GM23338 (cell line): ENCODE measurements around the gene AMZ1.

Source experiments
- CREB1 ChIP-seq: fragments of 250-450 bp; sonication (Bioruptor Pico); IDR thresholded peaks from 2 replicates; pipeline ENCODE4 v1.5.0; 2020; ENCODE audit warnings: low read depth, mild to moderate bottlenecking, moderate library complexity
- CTCF ChIP-seq, 2 experiments: fragments of 200-600 bp in 1 of 2; sonication (generic) in 1 of 2; conservative IDR thresholded peaks; 2 replicates each; pipeline versions ENCODE4 v1.5.1 to v1.6.1; 2016 to 2017; ENCODE audit warnings: antibody characterized with exemption in 2 of 2, low read depth in 2 of 2, mild to moderate bottlenecking in 2 of 2, moderate library complexity in 1 of 2
- EZH2 ChIP-seq: fragments of 200-600 bp; sonication (generic); IDR thresholded peaks from one replicate; pipeline ENCODE4 v1.8.0; 2017; ENCODE audit warnings: antibody characterized with exemption, mild to moderate bottlenecking, low read depth; ENCODE audit not compliant: unreplicated experiment
- EZH2phosphoT487 ChIP-seq: fragments of 200-600 bp; sonication (generic); IDR thresholded peaks from one replicate; pipeline ENCODE4 v1.8.1; 2018; ENCODE audit warnings: antibody characterized with exemption; ENCODE audit not compliant: unreplicated experiment
- NANOG ChIP-seq: IDR thresholded peaks from 2 replicates; pipeline ENCODE4 v1.6.1; 2016; ENCODE audit warnings: antibody characterized with exemption, borderline replicate concordance
- POLR2AphosphoS5 ChIP-seq: IDR thresholded peaks from 2 replicates; pipeline ENCODE4 v1.6.1; 2016; ENCODE audit warnings: antibody characterized with exemption, low read depth
- REST ChIP-seq: IDR thresholded peaks from one replicate; pipeline ENCODE4 v1.6.1; 2018; ENCODE audit warnings: antibody characterized with exemption; ENCODE audit not compliant: unreplicated experiment
- STAT1 ChIP-seq: IDR thresholded peaks from one replicate; pipeline ENCODE4 v1.6.1; 2016; ENCODE audit warnings: antibody characterized with exemption; ENCODE audit not compliant: unreplicated experiment
- TF ChIP-seq, protein P1 (sequence below): IDR thresholded peaks from 2 replicates; pipeline ENCODE4 v1.6.1; 2016; ENCODE audit warnings: antibody characterized with exemption

DNA sequence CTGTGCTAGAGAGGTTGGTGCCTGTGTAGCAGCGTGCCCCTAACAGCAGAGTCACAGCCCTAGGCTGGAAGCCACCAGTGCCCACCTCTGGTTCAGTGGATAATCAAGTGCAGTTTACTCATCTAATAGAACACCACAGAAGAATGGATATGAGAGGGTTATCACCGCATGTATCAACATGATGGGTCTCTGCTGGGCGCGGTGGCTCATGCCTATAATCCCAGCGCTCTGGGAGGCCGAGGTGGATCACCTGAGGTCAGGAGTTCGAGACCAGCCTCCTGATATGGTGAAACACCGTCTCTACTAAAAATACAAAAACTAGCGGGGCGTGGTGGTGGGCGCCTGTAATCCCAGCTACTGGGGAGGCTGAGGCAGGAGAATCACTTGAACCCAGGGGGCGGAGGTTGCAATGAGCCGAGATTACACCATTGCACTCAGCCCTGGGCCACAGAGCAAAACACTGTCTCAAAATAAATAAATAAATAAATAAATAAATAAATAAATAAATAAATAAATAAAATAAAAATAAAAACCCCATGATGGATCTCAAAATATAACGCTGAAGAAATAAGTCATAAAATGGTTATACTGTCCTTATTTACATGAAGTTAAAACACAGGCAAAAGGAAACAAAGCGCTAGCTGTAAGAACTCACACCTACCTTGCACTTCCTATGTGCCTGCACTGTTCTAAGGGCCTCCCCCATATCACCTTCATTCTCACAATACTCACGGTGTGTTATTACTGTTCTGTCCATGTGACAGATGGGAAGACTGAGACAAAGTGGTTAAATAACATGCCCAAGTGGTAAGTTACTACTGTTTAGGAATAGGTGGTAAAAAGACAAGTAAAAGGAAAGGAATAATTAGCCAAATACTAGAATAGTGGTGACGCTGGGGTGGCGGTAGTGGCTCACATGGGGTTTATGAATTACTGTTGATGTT, 70.9 kb downstream of the AMZ1 start:
- TF ChIP-seq EZH2: no peak
- TF ChIP-seq CTCF (conservative IDR thresholded peaks at IDR 0.05; ENCODE audit: low read depth in 2 of 2): no peak
- no peak for TF ChIP-seq CREB1 (CRISPR knock-in tag)
- TF ChIP-seq EZH2phosphoT487: no peak
- TF ChIP-seq REST: no peak
- no peak for TF ChIP-seq STAT1
- no peak for TF ChIP-seq POLR2AphosphoS5
- no peak for TF ChIP-seq NANOG
- TF ChIP-seq, protein P1, sequence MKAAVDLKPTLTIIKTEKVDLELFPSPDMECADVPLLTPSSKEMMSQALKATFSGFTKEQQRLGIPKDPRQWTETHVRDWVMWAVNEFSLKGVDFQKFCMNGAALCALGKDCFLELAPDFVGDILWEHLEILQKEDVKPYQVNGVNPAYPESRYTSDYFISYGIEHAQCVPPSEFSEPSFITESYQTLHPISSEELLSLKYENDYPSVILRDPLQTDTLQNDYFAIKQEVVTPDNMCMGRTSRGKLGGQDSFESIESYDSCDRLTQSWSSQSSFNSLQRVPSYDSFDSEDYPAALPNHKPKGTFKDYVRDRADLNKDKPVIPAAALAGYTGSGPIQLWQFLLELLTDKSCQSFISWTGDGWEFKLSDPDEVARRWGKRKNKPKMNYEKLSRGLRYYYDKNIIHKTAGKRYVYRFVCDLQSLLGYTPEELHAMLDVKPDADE: no peak
